ENCODE measurements around the gene BOD1. TPM values are rescaled to one million over a fixed set of nuclear protein-coding genes. Genes with fewer than 3 reads are reported as not detected.

Gene BOD1
- total and polyA plus RNA-seq, 2 donors (not counting 3 experiments of a cell fraction or from before 2014, with no cell fraction given), result 57.6 to 62.4 TPM

DNA sequence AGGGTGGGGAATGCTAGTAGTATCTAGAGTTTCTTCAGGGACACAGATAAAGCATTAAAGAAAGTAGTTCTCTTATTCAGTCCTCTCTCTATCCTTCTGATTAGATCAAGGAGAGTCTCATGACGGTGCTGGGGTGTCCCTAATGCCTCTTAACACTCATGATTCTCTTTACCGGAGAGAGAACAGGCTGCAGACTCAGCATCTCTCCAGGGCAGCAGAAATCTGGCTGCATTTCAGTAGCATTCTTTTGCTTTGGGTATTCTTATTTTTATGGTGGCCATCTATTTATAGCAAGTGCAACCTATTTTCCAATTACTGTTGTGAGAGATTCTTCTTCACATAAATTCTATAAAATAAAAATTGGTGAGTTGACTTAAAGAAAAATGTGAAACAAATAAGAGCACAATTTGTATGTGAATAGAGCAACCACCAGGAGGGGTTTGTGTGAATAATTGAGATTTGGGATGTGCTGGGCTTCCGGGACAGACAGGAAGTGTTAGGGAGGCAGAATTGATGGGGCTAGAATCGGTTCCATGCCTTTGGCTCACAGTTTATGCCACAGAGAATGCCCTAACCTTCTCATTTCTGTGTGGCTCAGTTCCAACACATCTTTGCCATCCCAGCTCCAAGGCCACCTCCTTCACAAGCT lies 23.8 kb upstream of the BOD1 start:
- Histone ChIP-seq H3K4me1 (ENCODE audit: control insufficient read depth, extremely low read depth, insufficient read depth, low read length) (no peaks in the 10 kb centered on the region), H2AFZ (ENCODE audit: low read depth, low read length) (no peak overlapping the region), H3K27me3 (ENCODE audit: control insufficient read depth in 2 of 2, insufficient read depth in 2 of 2, low read length in 2 of 2) (no peaks in the 10 kb centered on the region), H3K9ac (replicated peaks; ENCODE audit: extremely low read depth, insufficient read depth, low read length) (no peak overlapping the region), H3K27ac (ENCODE audit: insufficient read depth, low read depth, low read length) (no peak overlapping the region), H3K9me3 (replicated peaks; ENCODE audit: control insufficient read depth, insufficient read depth, low read length) (no peaks in the 10 kb centered on the region), H3K79me2 (ENCODE audit: control insufficient read depth, insufficient read depth, low read length) (no peaks in the 10 kb centered on the region), H3K36me3 (ENCODE audit: control insufficient read depth in 2 of 2, extremely low read depth in 1 of 2, insufficient read depth in 2 of 2, low read length in 2 of 2) (no peaks in the 10 kb centered on the region), H3K4me3 (replicated peaks in 1 of 3; ENCODE audit: insufficient read depth in 1 of 3, low read depth in 1 of 3, low read length in 3 of 3) (no peak overlapping the region), H3K4me2 (ENCODE audit: insufficient read depth, low read length) (no peak overlapping the region), H4K20me1 (replicated peaks; ENCODE audit: control insufficient read depth, extremely low read depth, insufficient read depth, low read length) (no peaks in the 10 kb centered on the region), H3K9me1 (replicated peaks; ENCODE audit: control insufficient read depth, extremely low read depth, insufficient read depth, low read length) (no peaks in the 10 kb centered on the region)
- no TSS peak for BruUV-seq (replicated peaks)
- DNase-seq (ENCODE audit: low read depth, low spot score) (no peak), FAIRE-seq (no peak)
- dilution Hi-C loops (cut with MboI; ENCODE audit: extremely low pct_ligation_motif_present, low sequenced_read_pairs) (no loop called here), intact Hi-C loops (cut with micrococcal nuclease) (no loop called here)
- TF ChIP-seq POLR2AphosphoS5 (IDR thresholded peaks at IDR 0.05; ENCODE audit: insufficient read depth, low read depth, low read length) (no peak), MYC (IDR thresholded peaks at IDR 0.05; ENCODE audit: low read depth, low read length) (no peak), MAX (IDR thresholded peaks at IDR 0.05; ENCODE audit: insufficient read depth, insufficient read length) (no peak), GATA2 (IDR thresholded peaks at IDR 0.05; ENCODE audit: insufficient read depth, insufficient read length, low read depth, low read length) (no peak), EZH2 (IDR thresholded peaks at IDR 0.05; ENCODE audit: borderline replicate concordance, low read depth, low read length, severe bottlenecking) (no peak), JUN (IDR thresholded peaks at IDR 0.05; ENCODE audit: borderline replicate concordance, insufficient read depth, insufficient read length, low read depth) (no peak), CTCF (IDR thresholded peaks at IDR 0.05; ENCODE audit: extremely low read depth in 1 of 2, insufficient read depth in 1 of 2, low read depth in 1 of 2, low read length in 2 of 2) (no peak), FOS (IDR thresholded peaks at IDR 0.05; ENCODE audit: borderline replicate concordance, insufficient read depth, low read length) (no peak), POLR2A (IDR thresholded peaks at IDR 0.05; ENCODE audit: low read depth, low read length) (no peak)
- CTCF ChIA-PET, result no interaction called here
- POLR2A ChIA-PET, result no interaction called here

Data from endothelial cell of umbilical vein (primary cell).